ENCODE results near the gene RTP1.
"Not testable (repeated sequence)": the region's sequence is repeated elsewhere in the genome, so short reads cannot be mapped to it uniquely, and the experiment has no call there.

Gene RTP1

GRCh38 chr3:187227658-187228258, 30.5 kb downstream of the RTP1 start:
- TF ChIP-seq CTCF (conservative IDR thresholded peaks at IDR 0.05): no peak
- no peak for TF ChIP-seq ZFX (IDR thresholded peaks at IDR 0.05)
- H3K27ac ChIP-seq: no peak overlapping the region

- H3K27ac ChIP-seq: no peak overlapping the region
- no peak for TF ChIP-seq CTCF (conservative IDR thresholded peaks at IDR 0.05)
- no peak for TF ChIP-seq ZFX (IDR thresholded peaks at IDR 0.05)
Observed at GRCh38 chr3:187228740-187229139, 31.5 kb downstream of the RTP1 start.

- H3K27ac ChIP-seq: no peak overlapping the region
- TF ChIP-seq ZFX (IDR thresholded peaks at IDR 0.05): no peak
- no peak for TF ChIP-seq CTCF (conservative IDR thresholded peaks at IDR 0.05)
Observed at GRCh38 chr3:187230011-187230410, 32.7 kb downstream of the RTP1 start.

GRCh38 chr3:187236962-187237361, 39.7 kb downstream of the RTP1 start:
- H3K27ac ChIP-seq: no peak overlapping the region
- TF ChIP-seq ZFX (IDR thresholded peaks at IDR 0.05) (no peak), CTCF (conservative IDR thresholded peaks at IDR 0.05) (no peak)

- no peak overlapping the region for H3K27ac ChIP-seq
- TF ChIP-seq CTCF (conservative IDR thresholded peaks at IDR 0.05): no peak
- TF ChIP-seq ZFX (IDR thresholded peaks at IDR 0.05): no peak
Observed at GRCh38 chr3:187237741-187238140, 40.5 kb downstream of the RTP1 start.

- TF ChIP-seq CTCF (conservative IDR thresholded peaks at IDR 0.05) (no peak), ZFX (IDR thresholded peaks at IDR 0.05) (no peak)
- no peak overlapping the region for H3K27ac ChIP-seq
Observed at GRCh38 chr3:187238239-187238638, 41.0 kb downstream of the RTP1 start.

- H3K27ac ChIP-seq: not testable (repeated sequence)
Observed at GRCh38 chr3:187238835-187239234, 41.5 kb downstream of the RTP1 start.

GRCh38 chr3:187242435-187242834, 45.1 kb downstream of the RTP1 start:
- H3K27ac ChIP-seq: no peak overlapping the region
- TF ChIP-seq ZFX (IDR thresholded peaks at IDR 0.05) (no peak), CTCF (conservative IDR thresholded peaks at IDR 0.05) (no peak)
